HG02981 (cell line): ENCODE data around the gene MFSD6.
"Not testable (repeated sequence)": the region's sequence is repeated elsewhere in the genome, so short reads cannot be mapped to it uniquely, and the experiment has no call there.

Experiments used
- ATAC-seq: cut with Tn5 transposase; IDR thresholded peaks from one replicate; pipeline ENCODE4 v1.9.1; 2021; ENCODE audit warnings: mild to moderate bottlenecking, moderate library complexity; ENCODE audit not compliant: unreplicated experiment

Gene MFSD6

GRCh38 chr2:190407662-190408537, at the start of gene MFSD6:
Gene MFSD6, plus strand, starts transcription at chr2:190408355. Its CDS starts 27,675 bp downstream, at chr2:190436030.
- peak; percentile 54 for ATAC-seq

GRCh38 chr2:190358655-190359448, 49.3 kb upstream of the MFSD6 start:
- ATAC-seq = not testable (repeated sequence)

GRCh38 chr2:190360561-190360960, 47.6 kb upstream of the MFSD6 start:
- ATAC-seq = no peak

GRCh38 chr2:190360965-190361364, 47.2 kb upstream of the MFSD6 start:
- ATAC-seq = no peak

- no peak for ATAC-seq
Measured at GRCh38 chr2:190361572-190361971, 46.6 kb upstream of the MFSD6 start.

GRCh38 chr2:190362894-190363293, 45.3 kb upstream of the MFSD6 start:
- no peak for ATAC-seq

- no peak for ATAC-seq
Measured at GRCh38 chr2:190365499-190366204, 42.5 kb upstream of the MFSD6 start.

GRCh38 chr2:190366248-190366753, 41.9 kb upstream of the MFSD6 start:
- no peak for ATAC-seq

GRCh38 chr2:190367091-190367490, 41.1 kb upstream of the MFSD6 start:
- no peak for ATAC-seq

GRCh38 chr2:190369635-190370034, 38.5 kb upstream of the MFSD6 start:
- ATAC-seq = no peak

- no peak for ATAC-seq
Measured at GRCh38 chr2:190376083-190376482, 32.1 kb upstream of the MFSD6 start.

GRCh38 chr2:190376591-190377245, 31.4 kb upstream of the MFSD6 start:
- ATAC-seq = no peak

- ATAC-seq = no peak
Measured at GRCh38 chr2:190378880-190379237, 29.3 kb upstream of the MFSD6 start.

- no peak for ATAC-seq
Measured at GRCh38 chr2:190379249-190379964, 28.7 kb upstream of the MFSD6 start.

GRCh38 chr2:190380962-190381412, 27.2 kb upstream of the MFSD6 start:
- ATAC-seq = no peak

GRCh38 chr2:190382851-190383250, 25.3 kb upstream of the MFSD6 start:
- ATAC-seq = peak; percentile 73

GRCh38 chr2:190387422-190387821, 20.7 kb upstream of the MFSD6 start:
- ATAC-seq = no peak

- ATAC-seq = no peak
Measured at GRCh38 chr2:190396271-190396670, 11.9 kb upstream of the MFSD6 start.

GRCh38 chr2:190402986-190403603, 5.1 kb upstream of the MFSD6 start:
- ATAC-seq = no peak
